BE2C (cell line): ENCODE results near the gene IQSEC1.

Source experiments
- DNase-seq: peaks from one replicate; pipeline ENCODE4 v3.0.0-alpha.2; 2020
- H3K27me3 ChIP-seq: fragments of 250-450 bp; sonication (Bioruptor Pico); 2 replicates; pipeline ENCODE4 v1.5.1; 2020; ENCODE audit warnings: mild to moderate bottlenecking
- H3K36me3 ChIP-seq: fragments of 250-450 bp; sonication (Bioruptor Pico); 2 replicates; pipeline ENCODE4 v1.5.1; 2020; ENCODE audit warnings: mild to moderate bottlenecking
- H3K4me1 ChIP-seq: fragments of 250-450 bp; sonication (Bioruptor Pico); 2 replicates; pipeline ENCODE4 v1.5.1; 2020
- H3K4me3 ChIP-seq: 2 replicates; pipeline ENCODE4 v1.5.1; 2011; ENCODE audit warnings: low read depth, low read length
- H3K9me3 ChIP-seq: fragments of 250-450 bp; sonication (Bioruptor Pico); 2 replicates; pipeline ENCODE4 v1.5.1; 2020
- CTCF ChIP-seq: IDR thresholded peaks from 2 replicates; pipeline ENCODE4 v1.5.1; 2012; ENCODE audit warnings: mild to moderate bottlenecking, low read depth, low read length

Gene IQSEC1

GRCh38 chr3:12896063-12896985 lies 176.9 kb downstream of the IQSEC1 start:
- Histone ChIP-seq H3K27me3 (no peaks in the 10 kb centered on the region), H3K9me3 (no peaks in the 10 kb centered on the region), H3K4me3 (no peak overlapping the region), H3K36me3 (no peaks in the 10 kb centered on the region; the same call in 1 of the 2 replicates), H3K4me1 (no peaks in the 10 kb centered on the region)
- DNase-seq = no peak
- no peak for TF ChIP-seq CTCF

- H3K9me3 ChIP-seq = no peaks in the 10 kb centered on the region
- no peaks in the 10 kb centered on the region for H3K27me3 ChIP-seq
- no peak for DNase-seq
- no peak for TF ChIP-seq CTCF
- H3K4me3 ChIP-seq = no peak overlapping the region
- no peaks in the 10 kb centered on the region for H3K4me1 ChIP-seq
- no peaks in the 10 kb centered on the region; the same call in 1 of the 2 replicates for H3K36me3 ChIP-seq
These were observed 177.7 kb downstream of the IQSEC1 start for GRCh38 chr3:12895391-12896062.

GRCh38 chr3:12894629-12895028 lies 178.6 kb downstream of the IQSEC1 start:
- Histone ChIP-seq H3K4me1 (no peaks in the 10 kb centered on the region), H3K9me3 (no peaks in the 10 kb centered on the region), H3K4me3 (no peak overlapping the region), H3K27me3 (no peaks in the 10 kb centered on the region), H3K36me3 (no peaks in the 10 kb centered on the region; the same call in 1 of the 2 replicates)
- no peak for TF ChIP-seq CTCF
- no peak for DNase-seq

DNA sequence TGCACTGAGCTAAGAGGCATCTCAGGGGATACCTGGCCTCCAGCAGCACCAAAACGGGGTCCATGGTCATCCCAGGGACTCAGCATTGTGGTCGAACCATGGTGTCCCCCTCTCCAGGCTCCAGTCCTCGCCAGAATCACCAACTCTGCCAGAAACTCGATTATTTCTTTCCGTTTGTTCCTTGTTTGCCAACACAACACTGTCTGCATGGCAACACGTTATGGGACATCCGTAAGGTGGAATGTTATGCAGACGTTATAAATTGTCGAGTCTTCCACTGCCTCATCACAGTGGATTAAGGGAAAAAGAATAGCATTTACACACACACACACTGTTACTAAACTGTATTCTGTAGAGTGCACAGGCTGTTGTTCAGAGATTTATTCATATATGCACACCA lies 179.4 kb downstream of the IQSEC1 start:
- Histone ChIP-seq H3K4me3 (no peak overlapping the region), H3K9me3 (no peaks in the 10 kb centered on the region), H3K4me1 (no peaks in the 10 kb centered on the region), H3K27me3 (no peaks in the 10 kb centered on the region), H3K36me3 (no peaks in the 10 kb centered on the region)
- TF ChIP-seq CTCF = no peak
- DNase-seq = no peak

- DNase-seq = no peak
- H3K4me1 ChIP-seq = no peaks in the 10 kb centered on the region
- H3K36me3 ChIP-seq = no peaks in the 10 kb centered on the region
- no peak overlapping the region for H3K4me3 ChIP-seq
- no peaks in the 10 kb centered on the region for H3K9me3 ChIP-seq
- no peaks in the 10 kb centered on the region for H3K27me3 ChIP-seq
- TF ChIP-seq CTCF = no peak
These were observed 180.0 kb downstream of the IQSEC1 start for GRCh38 chr3:12893247-12893646.

GRCh38 chr3:12892840-12893189 lies 180.4 kb downstream of the IQSEC1 start:
- Histone ChIP-seq H3K9me3 (no peaks in the 10 kb centered on the region), H3K4me1 (no peaks in the 10 kb centered on the region), H3K27me3 (no peaks in the 10 kb centered on the region), H3K4me3 (no peak overlapping the region), H3K36me3 (no peaks in the 10 kb centered on the region)
- DNase-seq = no peak
- TF ChIP-seq CTCF = no peak
